H1 (cell line): ENCODE data around the gene MAGI1. TPM values are rescaled to one million over a fixed set of nuclear protein-coding genes. Genes with fewer than 3 reads are reported as not detected.

ENCODE experiments used
- CTCF ChIA-PET: fragments of 300-600 bp; sonication (Branson Sonifier 250); formaldehyde crosslinking; loops from one replicate; lab custom pipeline; 2021; ENCODE audit not compliant: partially characterized antibody; lab: Charles Lee
- POLR2A ChIA-PET: fragments of 300-600 bp; sonication (Branson Sonifier 250); formaldehyde crosslinking; loops from one replicate; lab custom pipeline; 2021; ENCODE audit warnings: inconsistent platforms; ENCODE audit not compliant: partially characterized antibody; lab: Charles Lee
- DNase-seq, 2 experiments: peaks; one replicate each; pipeline versions ENCODE4 v3.0.0 to v3.0.0-alpha.2; 2010 to 2022; ENCODE audit warnings: low spot score in 2 of 2, low read depth in 1 of 2, mixed read lengths in 1 of 2
- FAIRE-seq: peaks from 2 replicates; lab custom pipeline; 2011; peaks lifted over from hg19 to GRCh38; lab: Jason Lieb, UNC
- H2AFZ ChIP-seq: 2 replicates; pipeline ENCODE4 v1.8.1; 2012; ENCODE audit warnings: low read length, inconsistent platforms
- H2AK5ac ChIP-seq: 2 replicates; pipeline ENCODE4 v1.6.1; 2013; ENCODE audit warnings: low read depth, low read length
- H2BK120ac ChIP-seq: replicated peaks from 2 replicates; pipeline ENCODE3; 2013; ENCODE audit warnings: low read depth, low read length, inconsistent platforms
- H2BK12ac ChIP-seq: 2 replicates; pipeline ENCODE4 v1.6.1; 2013; ENCODE audit warnings: low read depth, low read length
- H2BK15ac ChIP-seq: 2 replicates; pipeline ENCODE4 v1.6.1; 2013; ENCODE audit warnings: low read length
- H2BK20ac ChIP-seq: 2 replicates; pipeline ENCODE4 v1.6.1; 2013; ENCODE audit warnings: low read length
- H2BK5ac ChIP-seq: 2 replicates; pipeline ENCODE4 v1.6.1; 2013; ENCODE audit warnings: low read depth, low read length
- H3K14ac ChIP-seq: 2 replicates; pipeline ENCODE4 v1.6.1; 2013; ENCODE audit warnings: inconsistent platforms; ENCODE audit not compliant: insufficient read length
- H3K18ac ChIP-seq: 2 replicates; pipeline ENCODE4 v1.6.1; 2013; ENCODE audit warnings: low read length; ENCODE audit errors: extremely low read depth
- H3K23ac ChIP-seq: 2 replicates; pipeline ENCODE4 v1.6.1; 2013; ENCODE audit warnings: inconsistent platforms; ENCODE audit not compliant: insufficient read length
- H3K23me2 ChIP-seq: 2 replicates; pipeline ENCODE4 v1.6.1; 2013; ENCODE audit warnings: low read depth, low read length
- H3K27ac ChIP-seq: 2 replicates; pipeline ENCODE4 v1.6.1; 2011; ENCODE audit warnings: low read depth, low read length, inconsistent platforms
- H3K27me3 ChIP-seq, 4 experiments: replicated peaks in 1 of 4; 1 replicate in 1 of 4; 2 replicates in 3 of 4; pipeline versions ENCODE4 v1.6.1 to v1.8.1; 2011 to 2013; ENCODE audit warnings: low read length in 3 of 4, mild to moderate bottlenecking in 3 of 4, inconsistent platforms in 2 of 4, mixed read lengths in 2 of 4, moderate library complexity in 1 of 4; ENCODE audit not compliant: control insufficient read depth in 3 of 4, insufficient read depth in 3 of 4; ENCODE audit errors: extremely low read depth in 1 of 4
- H3K36me3 ChIP-seq, 4 experiments: 2 replicates each; pipeline versions ENCODE4 v1.6.1 to v1.8.1; 2011 to 2013; ENCODE audit warnings: mild to moderate bottlenecking in 4 of 4, low read length in 3 of 4, moderate library complexity in 2 of 4, control low read depth in 1 of 4, inconsistent platforms in 1 of 4; ENCODE audit not compliant: insufficient read depth in 4 of 4, control insufficient read depth in 2 of 4
- H3K4ac ChIP-seq: replicated peaks from 2 replicates; pipeline ENCODE3; 2013; ENCODE audit warnings: low read length, low read depth, mixed read lengths, inconsistent platforms; ENCODE audit not compliant: insufficient read length
- H3K4me1 ChIP-seq, 4 experiments: replicated peaks in 1 of 4; 1 replicate in 1 of 4; 2 replicates in 3 of 4; pipeline versions ENCODE4 v1.6.1 to v1.8.1; 2011 to 2013; ENCODE audit warnings: low read length in 3 of 4, inconsistent platforms in 2 of 4, mixed read lengths in 1 of 4; ENCODE audit not compliant: insufficient read depth in 4 of 4, control insufficient read depth in 3 of 4
- H3K4me2 ChIP-seq, 2 experiments: 2 replicates each; pipeline versions ENCODE4 v1.6.1 to v1.8.1; 2011 to 2013; ENCODE audit warnings: low read depth in 2 of 2, low read length in 2 of 2, control low read depth in 1 of 2, inconsistent platforms in 1 of 2, mild to moderate bottlenecking in 1 of 2; ENCODE audit not compliant: insufficient read depth in 1 of 2
- H3K4me3 ChIP-seq, 4 experiments: fragments of 200-600, 300-600 bp in 1 of 4; sonication (generic), shearing (Covaris generic), sonication (Bioruptor Twin) in 1 of 4; 2 replicates each; pipeline versions ENCODE4 v1.5.1 to v1.8.1; 2011 to 2016; ENCODE audit warnings: low read length in 4 of 4, low read depth in 3 of 4, control low read depth in 2 of 4, inconsistent platforms in 2 of 4, mild to moderate bottlenecking in 2 of 4, mixed read lengths in 1 of 4, moderate library complexity in 1 of 4; ENCODE audit not compliant: insufficient read depth in 2 of 4; ENCODE audit errors: extremely low read depth in 1 of 4
- H3K56ac ChIP-seq: replicated peaks from 2 replicates; pipeline ENCODE3; 2013; ENCODE audit warnings: low read depth, mild to moderate bottlenecking, mixed read lengths, low read length, inconsistent platforms; ENCODE audit not compliant: insufficient read length
- H3K79me1 ChIP-seq: 2 replicates; pipeline ENCODE4 v1.6.1; 2013; ENCODE audit warnings: low read depth, low read length, control low read depth
- H3K79me2 ChIP-seq, 2 experiments: 2 replicates each; pipeline versions ENCODE4 v1.6.1 to v1.8.1; 2012 to 2013; ENCODE audit warnings: low read length in 2 of 2, mild to moderate bottlenecking in 2 of 2, inconsistent platforms in 1 of 2; ENCODE audit not compliant: insufficient read depth in 2 of 2, control insufficient read depth in 1 of 2
- H3K9ac ChIP-seq, 4 experiments: replicated peaks in 1 of 4; 1 replicate in 1 of 4; 2 replicates in 3 of 4; pipeline versions ENCODE4 v1.6.1 to v1.8.1; 2011 to 2013; ENCODE audit warnings: low read depth in 3 of 4, low read length in 3 of 4, control low read depth in 2 of 4, mild to moderate bottlenecking in 2 of 4, moderate library complexity in 2 of 4, inconsistent platforms in 1 of 4; ENCODE audit errors: extremely low read depth in 1 of 4
- H3K9me3 ChIP-seq, 2 experiments: 2 replicates each; pipeline versions ENCODE4 v1.6.1 to v1.8.1; 2012 to 2013; ENCODE audit warnings: mild to moderate bottlenecking in 2 of 2, moderate library complexity in 2 of 2, control low read depth in 1 of 2, inconsistent platforms in 1 of 2, low read depth in 1 of 2, low read length in 1 of 2, mixed read lengths in 1 of 2; ENCODE audit not compliant: insufficient read depth in 2 of 2
- H4K20me1 ChIP-seq, 2 experiments: replicated peaks in 1 of 2; 2 replicates each; pipeline versions ENCODE3 to v1.8.1; 2011 to 2013; ENCODE audit warnings: inconsistent platforms in 2 of 2, low read length in 2 of 2, mild to moderate bottlenecking in 1 of 2; ENCODE audit not compliant: insufficient read depth in 2 of 2, control insufficient read depth in 1 of 2
- H4K5ac ChIP-seq: 2 replicates; pipeline ENCODE4 v1.6.1; 2013; ENCODE audit warnings: low read length, low read depth, mixed read lengths, inconsistent platforms; ENCODE audit not compliant: insufficient read length
- H4K8ac ChIP-seq: 2 replicates; pipeline ENCODE4 v1.8.0; 2013; ENCODE audit warnings: mild to moderate bottlenecking, moderate library complexity, low read length, inconsistent platforms; ENCODE audit not compliant: insufficient read depth; ENCODE audit errors: extremely low read depth
- H4K91ac ChIP-seq: replicated peaks from 2 replicates; pipeline ENCODE3; 2013; ENCODE audit warnings: low read length, mixed read lengths, inconsistent platforms; ENCODE audit not compliant: insufficient read length
- PHF8 ChIP-seq: fragments of 200-600 bp; sonication (generic); conservative IDR thresholded peaks from 2 replicates; pipeline ENCODE4 v1.7.1; 2012; ENCODE audit warnings: low read depth, mild to moderate bottlenecking, inconsistent platforms, low read length, moderate library complexity
- WGBS, 2 experiments: shearing (Covaris generic) in 1 of 2; methylation state at CpG; one replicate each; pipeline versions ENCODE4 v1.1.6 to v1.1.7; 2013 to 2015; ENCODE audit warnings: low lambda C conversion rate in 2 of 2, mixed read lengths in 2 of 2, inconsistent platforms in 1 of 2, low coverage in 1 of 2, missing lambda C conversion rate in 1 of 2; ENCODE audit not compliant: insufficient replicate concordance in 2 of 2, insufficient coverage in 1 of 2, insufficient read length in 1 of 2; ENCODE audit errors: extremely low coverage in 1 of 2, missing lambda C conversion rate in 1 of 2; 5-methylcytosine and 5-hydroxymethylcytosine counted together
- polyA plus RNA-seq, 7 experiments: library from polyadenylated mRNA; depleted of rRNA in 3 of 7; stranded (reverse) in 5 of 7; unstranded in 2 of 7; fragments of >200 nt in 5 of 7; fragments of 200-250 nt in 2 of 7; gene quantifications; 1 replicate in 5 of 7; 2 replicates in 1 of 7; 4 replicates in 1 of 7; pipeline versions ENCODE4 v1.2.1 to v1.2.3, GENCODE V29; 2011 to 2013; ENCODE audit warnings: missing spikeins in 2 of 7, mixed read lengths in 2 of 7
- total RNA-seq: library from RNA; stranded (reverse); fragmentation: NEBNext Ultra II Directional; extraction: Animal tissue kit (Norgen Biotek cat#: 25700); gene quantifications from 2 replicates; pipeline ENCODE4 v1.2.1, GENCODE V29; 2021

The MAGI1 gene
- total and polyA plus RNA-seq, 2 of the 8 experiments (the other 6 are each of a cell fraction or from before 2014, with no cell fraction given): 19.8 to 78.0 TPM

GRCh38 chr3:65647369-65647768, 391.3 kb downstream of the MAGI1 start:
- H2BK12ac ChIP-seq: no peak overlapping the region
- no peak overlapping the region for H3K9ac ChIP-seq
- ChIA-PET CTCF (interaction anchor here (0.6 kb wide), 1 partner anchor 1023 kb away, joined by 3 read pairs; no protein-coding TSS in a partner anchor), POLR2A (no interaction called here)
- H4K20me1 ChIP-seq: no peaks in the 10 kb centered on the region
- H4K8ac ChIP-seq: no peak overlapping the region
- H4K5ac ChIP-seq: no peak overlapping the region
- H3K27me3 ChIP-seq: no peaks in the 10 kb centered on the region
- no peak overlapping the region for H2BK120ac ChIP-seq
- no peak overlapping the region for H3K27ac ChIP-seq
- no peak overlapping the region for H3K56ac ChIP-seq
- no peaks in the 10 kb centered on the region for H3K4me1 ChIP-seq
- DNase-seq: no peak
- no peak overlapping the region for H2AK5ac ChIP-seq
- no peak for FAIRE-seq
- no peaks in the 10 kb centered on the region for H3K23me2 ChIP-seq
- H2BK5ac ChIP-seq: no peak overlapping the region
- H3K4ac ChIP-seq: no peak overlapping the region
- no peak overlapping the region for H2BK20ac ChIP-seq
- H2AFZ ChIP-seq: no peak overlapping the region
- H3K4me3 ChIP-seq: no peak overlapping the region
- no peaks in the 10 kb centered on the region; the same call in 1 of the 2 replicates for H3K79me1 ChIP-seq
- no peak overlapping the region for H3K23ac ChIP-seq
- H3K9me3 ChIP-seq: peaks cover 0 to 8% of the 10 kb centered on the region in 2 experiments; a peak in 2 of 4 replicates
- H2BK15ac ChIP-seq: no peak overlapping the region
- peaks cover 0 to 13% of the 10 kb centered on the region in 2 experiments; a peak in 2 of 4 replicates for H3K79me2 ChIP-seq
- no peak for TF ChIP-seq PHF8
- TF ChIP-seq, all 59 proteins: peak for 0
- Histone ChIP-seq H4K91ac (no peak overlapping the region), H3K14ac (no peak overlapping the region), H3K36me3 (no peaks in the 10 kb centered on the region), H3K18ac (no peak overlapping the region), H3K4me2 (no peak overlapping the region)
- WGBS, 2 experiments: 90% methylated on average over 1 of the region's 1 CpG; no CpG with 5 or more reads in 1 of the 2 experiments
